B cell (primary cell): Measurements from ENCODE around the gene ALKBH6. TPM values are rescaled to one million over a fixed set of nuclear protein-coding genes. Genes with fewer than 3 reads are reported as not detected.

Experiments used
- ATAC-seq: fragments of 200-7000 bp; cut with Tn5 transposase; one replicate; pipeline ENCODE4 v1.10.0; 2021; ENCODE audit warnings: low read depth, mild to moderate bottlenecking, moderate number of reproducible peaks, moderate library complexity
- CTCF ChIA-PET: fragments of 350-600 bp; sonication (Branson Sonifier 250); formaldehyde crosslinking; loops from one replicate; lab custom pipeline; 2021; ENCODE audit warnings: antibody characterized with exemption, inconsistent platforms; lab: Charles Lee
- POLR2A ChIA-PET: fragments of 350-600 bp; sonication (Branson Sonifier 250); formaldehyde crosslinking; loops from one replicate; lab custom pipeline; 2021; ENCODE audit warnings: antibody characterized with exemption; lab: Charles Lee
- DNase-seq: peaks from one replicate; pipeline ENCODE4 v3.0.0; 2013
- H2AFZ ChIP-seq: 2 replicates; pipeline ENCODE4 v1.6.1; 2012; ENCODE audit warnings: mild to moderate bottlenecking, low read depth, low read length; ENCODE audit not compliant: insufficient read depth, poor library complexity, severe bottlenecking
- H3K27ac ChIP-seq, 2 donors: 1 replicate in 1 of 2; 2 replicates in 1 of 2; pipeline ENCODE4 v1.5.1; 2012 to 2013; ENCODE audit warnings: low read length in 2 of 2, mild to moderate bottlenecking in 2 of 2, moderate library complexity in 1 of 2
- H3K27me3 ChIP-seq, 4 experiments: fragments of 200-600 bp in 1 of 4; sonication (generic) in 1 of 4; replicated peaks in 1 of 4; 1 replicate in 2 of 4; 2 replicates in 2 of 4; pipeline versions ENCODE4 v1.6.1 to v1.7.0; 2013 to 2016; ENCODE audit warnings: low read length in 3 of 4, mild to moderate bottlenecking in 2 of 4, mixed read lengths in 1 of 4, moderate library complexity in 1 of 4; ENCODE audit not compliant: insufficient read depth in 4 of 4, control insufficient read depth in 3 of 4; ENCODE audit errors: control extremely low read depth in 1 of 4
- H3K36me3 ChIP-seq, 2 experiments: replicated peaks in 1 of 2; 1 replicate in 1 of 2; 2 replicates in 1 of 2; pipeline versions ENCODE4 v1.6.1 to v1.7.1; 2013; ENCODE audit warnings: low read length in 1 of 2; ENCODE audit not compliant: insufficient read depth in 2 of 2, control insufficient read depth in 1 of 2; ENCODE audit errors: control extremely low read depth in 1 of 2, extremely low read depth in 1 of 2
- H3K4me1 ChIP-seq, 2 donors: fragments of 200-600 bp in 1 of 2; sonication (generic) in 1 of 2; 1 replicate in 1 of 2; 2 replicates in 1 of 2; pipeline versions ENCODE4 v1.5.1 to v1.6.1; 2013 to 2017; ENCODE audit warnings: low read length in 2 of 2; ENCODE audit not compliant: control insufficient read depth in 2 of 2, insufficient read depth in 2 of 2
- H3K4me2 ChIP-seq: replicated peaks from 2 replicates; pipeline ENCODE3; 2012; ENCODE audit warnings: mild to moderate bottlenecking, low read depth, low read length; ENCODE audit not compliant: poor library complexity, severe bottlenecking
- H3K4me3 ChIP-seq, 5 experiments: fragments of 200-600 bp in 1 of 5; sonication (generic) in 1 of 5; 1 replicate in 3 of 5; 2 replicates in 2 of 5; pipeline versions ENCODE4 v1.5.1 to v1.7.0; 2011 to 2016; ENCODE audit warnings: low read length in 4 of 5, mild to moderate bottlenecking in 4 of 5, low read depth in 2 of 5, control low read depth in 1 of 5, moderate library complexity in 1 of 5; ENCODE audit not compliant: insufficient read depth in 1 of 5; ENCODE audit errors: control extremely low read depth in 1 of 5, extremely low read depth in 1 of 5
- H3K79me2 ChIP-seq: fragments of 200-600 bp; sonication (generic); one replicate; pipeline ENCODE4 v1.6.0; 2016; ENCODE audit warnings: low read length; ENCODE audit not compliant: control insufficient read depth, insufficient read depth
- H3K9ac ChIP-seq: fragments of 200-600 bp; sonication (generic); 2 replicates; pipeline ENCODE4 v1.6.1; 2017; ENCODE audit warnings: mild to moderate bottlenecking, low read length, moderate library complexity
- H3K9me3 ChIP-seq, 3 donors: one replicate each; pipeline versions ENCODE4 v1.6.1 to v1.7.1; 2013; ENCODE audit warnings: low read length in 2 of 3; ENCODE audit not compliant: control insufficient read depth in 2 of 3, insufficient read depth in 1 of 3; ENCODE audit errors: control extremely low read depth in 1 of 3
- H4K20me1 ChIP-seq: 2 replicates; pipeline ENCODE4 v1.6.0; 2012; ENCODE audit warnings: mild to moderate bottlenecking, low read length; ENCODE audit not compliant: insufficient read depth, control insufficient read depth, poor library complexity, severe bottlenecking
- H3K27ac Mint-ChIP-seq: one replicate; pipeline ENCODE4 v1.8.0; 2021; ENCODE audit warnings: mixed read lengths
- H3K27me3 Mint-ChIP-seq: one replicate; pipeline ENCODE4 v1.8.0; 2021; ENCODE audit warnings: mixed read lengths
- H3K4me1 Mint-ChIP-seq: one replicate; pipeline ENCODE4 v1.8.0; 2021; ENCODE audit warnings: mixed read lengths
- H3K4me3 Mint-ChIP-seq: one replicate; pipeline ENCODE4 v1.8.0; 2021; ENCODE audit warnings: mixed read lengths
- H3K9me3 Mint-ChIP-seq: one replicate; pipeline ENCODE4 v1.8.0; 2022; ENCODE audit warnings: mixed read lengths; ENCODE audit not compliant: insufficient read depth
- CTCF ChIP-seq: fragments of 200-600 bp; IDR thresholded peaks from one replicate; pipeline ENCODE4 v1.8.0; 2022; ENCODE audit warnings: antibody characterized with exemption, mild to moderate bottlenecking
- EZH2 ChIP-seq: IDR thresholded peaks from 2 replicates; pipeline ENCODE4 v1.6.1; 2012; ENCODE audit warnings: borderline replicate concordance, low read depth, mild to moderate bottlenecking, moderate library complexity, low read length; ENCODE audit not compliant: insufficient read depth, poor library complexity, severe bottlenecking
- WGBS: methylation state at CpG from one replicate; pipeline ENCODE4 v1.1.5; 2013; ENCODE audit warnings: missing lambda C conversion rate; ENCODE audit not compliant: insufficient coverage; 5-methylcytosine and 5-hydroxymethylcytosine counted together
- intact Hi-C: fragments of 100-400 bp; cut with micrococcal nuclease; formaldehyde crosslinking; loops from one replicate; pipeline ENCODE4 v1.10.0; 2022
- polyA plus RNA-seq: library from polyadenylated mRNA; depleted of rRNA; stranded (reverse); fragments of >200 nt; gene quantifications from 2 replicates; pipeline ENCODE4 v1.2.3, GENCODE V29; 2012
- total RNA-seq, 2 donors: library from RNA; stranded (reverse); fragments of 120-200 nt in 1 of 2; gene quantifications; 1 replicate in 1 of 2; 2 replicates in 1 of 2; pipeline versions ENCODE4 v1.2.3 to v1.2.4, GENCODE V29; 2013 to 2022

Gene ALKBH6
- total and polyA plus RNA-seq, 2 donors (not counting 1 experiment from before 2014, with no cell fraction given) = 54.5 to 56.5 TPM

GRCh38 chr19:36059180-36059910, 45.3 kb upstream of the ALKBH6 start:
- Histone ChIP-seq H3K4me2 (no peak overlapping the region), H3K27me3 (no peaks in the 10 kb centered on the region), H3K79me2 (peaks cover 18% of the 10 kb centered on the region), H3K4me3 (no peak overlapping the region), H3K9ac (no peak overlapping the region), H3K4me1 (peaks cover 5 to 9% of the 10 kb centered on the region in 2 donors), H2AFZ (no peak overlapping the region), H4K20me1 (no peaks in the 10 kb centered on the region), H3K36me3 (no peaks in the 10 kb centered on the region), H3K9me3 (no peaks in the 10 kb centered on the region), H3K27ac (no peak overlapping the region)
- Mint-ChIP-seq H3K27me3 (no peaks in the 10 kb centered on the region), H3K4me1 (peaks cover 8% of the 10 kb centered on the region), H3K9me3 (no peaks in the 10 kb centered on the region), H3K27ac (no peak overlapping the region), H3K4me3 (no peak overlapping the region)
- DNase-seq (no peak), ATAC-seq (no peak)
- no CpG with 5 or more reads among the region's 6 CpGs for WGBS
- POLR2A ChIA-PET = no interaction called here
- intact Hi-C loops = loop anchor here (2.0 to 10.0 kb wide), 2 partner anchors 115 to 155 kb away; no protein-coding TSS in a partner anchor
- CTCF ChIA-PET = interaction anchor here (0.9 kb wide), 1 partner anchor 69 kb away, joined by 5 read pairs; no protein-coding TSS in a partner anchor
- no peak for TF ChIP-seq EZH2
- no peak for TF ChIP-seq CTCF
